ACC112 (cell line): ENCODE data around the gene GOLGA5.
"Not testable (repeated sequence)": the region's sequence is repeated elsewhere in the genome, so short reads cannot be mapped to it uniquely, and the experiment has no call there.

Experiments used
- H2AFZ ChIP-seq: fragments of 200-600 bp; sonication (generic); one replicate; pipeline ENCODE4 v1.6.0; 2017; ENCODE audit warnings: antibody characterized with exemption, low read length; ENCODE audit not compliant: unreplicated experiment
- H3K27ac ChIP-seq: fragments of 200-600 bp; sonication (generic); 2 replicates; pipeline ENCODE4 v1.5.1; 2014; ENCODE audit warnings: low read depth, mild to moderate bottlenecking, antibody characterized with exemption, low read length, moderate library complexity
- H3K27me3 ChIP-seq: fragments of 200-600 bp; sonication (generic); 2 replicates; pipeline ENCODE4 v1.6.1; 2014; ENCODE audit warnings: mild to moderate bottlenecking, antibody characterized with exemption, low read length, moderate library complexity, mixed read lengths; ENCODE audit not compliant: insufficient read depth
- H3K36me3 ChIP-seq: fragments of 200-600 bp; sonication (generic); 2 replicates; pipeline ENCODE4 v1.6.1; 2016; ENCODE audit warnings: mild to moderate bottlenecking, antibody characterized with exemption, low read length, moderate library complexity, mixed read lengths; ENCODE audit not compliant: insufficient read depth
- H3K4me1 ChIP-seq: fragments of 200-600 bp; sonication (generic); one replicate; pipeline ENCODE4 v1.6.1; 2016; ENCODE audit warnings: low read length, mixed read lengths; ENCODE audit not compliant: insufficient read depth, unreplicated experiment, control insufficient read depth
- H3K4me3 ChIP-seq: fragments of 200-600 bp; sonication (generic); 2 replicates; pipeline ENCODE4 v1.5.1; 2014; ENCODE audit warnings: mild to moderate bottlenecking, low read depth, low read length
- H3K79me2 ChIP-seq: fragments of 200-600 bp; sonication (generic); one replicate; pipeline ENCODE4 v1.6.0; 2016; ENCODE audit warnings: low read length; ENCODE audit not compliant: control insufficient read depth, unreplicated experiment, insufficient read depth

Gene GOLGA5, protein sequence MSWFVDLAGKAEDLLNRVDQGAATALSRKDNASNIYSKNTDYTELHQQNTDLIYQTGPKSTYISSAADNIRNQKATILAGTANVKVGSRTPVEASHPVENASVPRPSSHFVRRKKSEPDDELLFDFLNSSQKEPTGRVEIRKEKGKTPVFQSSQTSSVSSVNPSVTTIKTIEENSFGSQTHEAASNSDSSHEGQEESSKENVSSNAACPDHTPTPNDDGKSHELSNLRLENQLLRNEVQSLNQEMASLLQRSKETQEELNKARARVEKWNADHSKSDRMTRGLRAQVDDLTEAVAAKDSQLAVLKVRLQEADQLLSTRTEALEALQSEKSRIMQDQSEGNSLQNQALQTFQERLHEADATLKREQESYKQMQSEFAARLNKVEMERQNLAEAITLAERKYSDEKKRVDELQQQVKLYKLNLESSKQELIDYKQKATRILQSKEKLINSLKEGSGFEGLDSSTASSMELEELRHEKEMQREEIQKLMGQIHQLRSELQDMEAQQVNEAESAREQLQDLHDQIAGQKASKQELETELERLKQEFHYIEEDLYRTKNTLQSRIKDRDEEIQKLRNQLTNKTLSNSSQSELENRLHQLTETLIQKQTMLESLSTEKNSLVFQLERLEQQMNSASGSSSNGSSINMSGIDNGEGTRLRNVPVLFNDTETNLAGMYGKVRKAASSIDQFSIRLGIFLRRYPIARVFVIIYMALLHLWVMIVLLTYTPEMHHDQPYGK

DNA sequence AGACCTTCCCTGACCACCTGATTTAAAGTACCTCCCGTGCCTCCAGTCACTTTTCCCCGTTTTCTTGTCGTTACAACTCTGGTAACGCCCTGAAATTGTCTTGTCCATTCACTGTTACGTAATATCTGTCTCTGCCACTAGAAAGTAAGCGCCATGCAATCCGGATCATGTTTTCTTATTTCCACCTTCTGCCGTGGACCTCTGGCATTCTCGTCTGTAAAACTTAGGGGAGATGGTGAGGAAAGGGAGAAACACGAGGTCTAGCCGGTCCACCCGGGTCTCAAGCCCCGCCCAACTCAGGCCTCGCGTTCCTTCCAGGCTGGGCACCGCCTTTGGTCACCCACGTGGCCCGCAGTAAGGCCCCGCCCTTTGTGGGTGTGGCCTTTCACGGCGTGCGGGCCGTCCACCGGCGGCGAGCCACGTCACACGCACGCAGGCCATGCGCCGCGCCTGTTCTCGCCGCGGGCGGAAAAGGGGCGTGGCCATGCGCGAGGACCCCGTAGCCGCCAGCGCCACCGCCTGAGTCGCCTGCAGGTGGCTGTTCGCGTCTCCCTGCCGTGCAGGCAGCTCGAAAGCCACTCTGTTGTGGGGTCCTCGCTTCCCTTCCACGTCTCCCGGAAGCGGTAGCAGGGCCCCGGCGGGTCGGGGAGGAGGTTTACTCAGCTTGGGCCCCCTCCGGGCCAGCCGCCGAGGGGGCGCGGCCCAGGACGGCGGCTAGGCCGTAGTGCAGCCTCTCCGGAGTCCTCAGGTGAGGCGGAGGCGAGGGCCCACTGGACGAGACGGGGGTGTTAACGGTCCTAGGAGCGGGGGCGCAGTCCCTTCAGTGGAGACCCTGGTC, at the start of gene GOLGA5:
Gene GOLGA5 (plus strand): TSS at position 597 of the 838 bp plus-strand sequence. CDS start 3,133 bp downstream, outside the sequence.
- Histone ChIP-seq H3K4me1 (peaks cover 20% of the 10 kb centered on the region), H2AFZ (peak within 1 kb of the TSS; percentile 84), H3K4me3 (peak within 1 kb of the TSS; percentile 91), H3K27me3 (no peaks in the 10 kb centered on the region), H3K36me3 (peaks cover 17% of the 10 kb centered on the region), H3K27ac (peak within 1 kb of the TSS; percentile 82), H3K79me2 (peaks cover 41% of the 10 kb centered on the region)

DNA sequence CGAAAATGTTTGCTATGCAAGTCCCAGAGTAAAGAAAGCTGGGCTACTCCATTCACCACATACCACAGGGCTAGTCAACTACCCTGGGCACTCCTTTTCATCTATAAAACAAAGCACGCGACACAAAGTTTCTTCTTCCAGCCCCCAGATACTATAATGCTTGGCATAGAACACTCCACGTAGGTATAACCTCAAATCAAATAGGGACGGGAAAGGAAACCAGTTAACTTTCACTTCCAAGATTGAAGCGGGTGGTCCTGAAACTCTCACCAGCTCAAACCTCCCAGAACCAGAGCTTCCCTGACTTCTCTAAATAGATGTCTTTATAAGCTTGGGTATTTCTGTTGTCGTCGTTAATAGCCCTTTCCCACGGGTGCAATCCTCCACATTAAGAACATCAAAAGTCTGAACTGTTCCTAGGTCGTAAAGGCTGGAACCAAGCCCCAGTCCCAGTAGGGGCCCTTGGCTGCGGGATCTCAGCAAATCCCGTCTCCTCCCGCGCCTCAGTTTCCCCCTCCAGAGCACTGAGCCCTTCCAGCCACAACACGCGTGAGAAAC, 46.3 kb upstream of the GOLGA5 start:
- Histone ChIP-seq H3K4me1 (no peaks in the 10 kb centered on the region), H3K4me3 (peak overlapping the region; percentile 87), H3K27me3 (no peaks in the 10 kb centered on the region), H2AFZ (peak overlapping the region; percentile 61), H3K27ac (peak overlapping the region; percentile 69), H3K79me2 (peaks cover 10% of the 10 kb centered on the region), H3K36me3 (no peaks in the 10 kb centered on the region)

DNA sequence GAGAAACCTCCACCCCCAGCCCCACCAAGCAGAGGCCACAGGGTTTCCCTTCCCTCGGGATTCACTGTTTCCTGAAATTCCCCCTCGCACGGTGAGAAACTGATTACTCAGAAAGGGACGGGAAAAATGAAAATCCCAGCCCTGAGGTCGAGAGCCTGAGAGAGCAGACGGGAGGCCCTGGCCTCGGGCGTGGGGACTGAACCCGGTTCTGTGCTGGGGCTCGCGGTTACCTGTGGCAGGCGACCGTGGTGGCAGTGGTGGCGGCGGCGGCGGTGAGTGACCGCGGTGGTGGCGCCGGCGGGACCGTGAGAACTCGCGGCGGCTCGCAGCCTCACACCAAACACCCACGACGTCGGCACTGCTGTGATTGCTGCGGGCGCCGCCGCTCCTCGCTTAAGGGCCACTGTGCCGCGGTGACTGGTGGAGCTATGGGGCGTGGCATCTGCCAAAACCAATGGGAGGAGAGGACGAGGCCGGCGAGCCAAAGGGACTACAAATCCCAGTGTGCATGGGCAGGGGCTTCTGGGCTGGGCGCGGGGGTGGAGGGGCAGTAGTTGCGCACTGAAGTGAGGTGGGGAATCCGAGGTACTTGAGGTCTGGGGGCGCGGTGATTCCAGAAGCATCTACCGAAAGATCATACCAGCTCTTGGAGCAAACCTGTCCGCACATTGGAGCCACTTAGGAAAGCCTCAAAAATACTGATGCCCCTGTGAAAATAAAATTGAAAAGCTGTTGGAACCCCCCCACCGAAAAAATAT, 45.7 kb upstream of the GOLGA5 start, which contains the start of gene LGMN:
Gene LGMN (minus strand): TSS at position 369 of the 758 bp plus-strand sequence. CDS start 15,841 bp downstream, outside the sequence.
- Histone ChIP-seq H3K36me3 (no peaks in the 10 kb centered on the region), H3K4me1 (no peaks in the 10 kb centered on the region), H2AFZ (peak within 1 kb of the TSS; percentile 70), H3K27me3 (no peaks in the 10 kb centered on the region), H3K27ac (peak within 1 kb of the TSS; percentile 69), H3K79me2 (peaks cover 10% of the 10 kb centered on the region), H3K4me3 (peak within 1 kb of the TSS; percentile 87)

DNA sequence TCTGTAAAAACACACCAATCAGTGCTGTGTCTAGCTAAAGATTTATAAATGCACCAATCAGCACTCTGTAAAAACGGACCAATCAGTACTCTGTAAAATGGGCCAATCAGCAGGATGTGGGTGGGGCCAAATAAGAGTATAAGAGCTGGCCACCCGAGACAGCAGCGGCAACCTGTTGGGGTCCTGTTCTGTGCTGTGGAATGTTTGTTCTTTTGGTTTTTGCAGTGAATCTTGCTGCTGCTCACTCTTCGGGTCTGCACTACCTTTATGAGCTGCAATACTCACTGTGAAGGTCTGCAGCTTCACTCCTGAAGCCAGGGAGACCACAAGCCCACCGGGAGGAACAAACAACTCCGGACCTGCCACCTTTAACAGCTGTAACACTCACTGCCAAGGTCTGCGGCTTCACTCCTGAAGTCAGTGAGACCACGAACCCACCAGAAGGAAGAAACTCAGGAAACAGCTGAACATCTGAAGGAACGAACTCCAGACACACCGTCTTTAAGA, 43.8 kb upstream of the GOLGA5 start:
- not testable (repeated sequence) for H3K4me3 ChIP-seq, H3K4me1 ChIP-seq, H3K36me3 ChIP-seq, H3K27ac ChIP-seq, H3K79me2 ChIP-seq, H3K27me3 ChIP-seq, H2AFZ ChIP-seq

DNA sequence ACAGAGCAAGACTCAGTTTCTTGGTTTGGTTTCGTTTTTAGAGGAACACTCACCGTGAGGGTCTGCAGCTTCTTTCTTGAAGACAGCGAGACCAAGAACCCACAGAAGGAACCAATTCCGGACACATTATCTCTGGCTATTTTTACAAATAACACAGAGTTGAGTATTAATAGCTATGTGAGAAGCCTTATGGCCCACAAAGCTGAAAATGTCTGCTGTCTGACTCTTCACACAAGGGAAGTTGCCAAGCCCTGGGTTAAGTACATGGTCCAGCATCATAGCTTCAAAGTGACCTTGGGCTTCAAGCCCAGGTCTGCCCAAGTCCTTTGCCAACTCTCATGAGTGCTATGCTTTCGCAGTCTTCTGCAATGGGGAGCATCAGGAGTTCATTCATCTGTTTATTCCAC, 43.1 kb upstream of the GOLGA5 start:
- H3K36me3 ChIP-seq = no peaks in the 10 kb centered on the region
- no peaks in the 10 kb centered on the region for H3K27me3 ChIP-seq
- H3K4me1 ChIP-seq = no peaks in the 10 kb centered on the region
- H3K79me2 ChIP-seq = peaks cover 6% of the 10 kb centered on the region
- H3K4me3 ChIP-seq = no peak overlapping the region
- H3K27ac ChIP-seq = no peak overlapping the region
- H2AFZ ChIP-seq = no peak overlapping the region

DNA sequence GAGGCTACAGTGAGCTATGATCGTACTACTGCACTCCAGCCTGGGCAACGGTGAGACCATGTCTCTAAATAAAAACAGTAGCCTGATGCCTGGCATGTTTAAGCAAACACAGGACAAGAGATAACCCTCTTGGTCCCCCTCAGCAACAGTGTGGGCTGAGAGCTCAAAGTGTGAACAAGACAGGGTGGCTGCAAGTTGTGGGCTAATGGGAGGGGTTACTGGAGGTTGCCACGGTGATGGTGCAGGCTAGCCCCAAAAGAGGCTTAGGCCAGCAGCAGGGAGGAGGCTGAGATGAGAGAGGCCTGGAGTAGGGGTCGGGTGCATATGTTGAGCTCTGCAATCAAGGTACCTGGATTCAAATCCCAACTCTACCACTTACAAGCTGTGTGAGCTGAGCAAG, 42.3 kb upstream of the GOLGA5 start:
- Histone ChIP-seq H3K36me3 (no peaks in the 10 kb centered on the region), H3K27ac (no peak overlapping the region), H3K79me2 (peaks cover 6% of the 10 kb centered on the region), H2AFZ (no peak overlapping the region), H3K4me3 (no peak overlapping the region), H3K27me3 (no peaks in the 10 kb centered on the region), H3K4me1 (no peaks in the 10 kb centered on the region)

DNA sequence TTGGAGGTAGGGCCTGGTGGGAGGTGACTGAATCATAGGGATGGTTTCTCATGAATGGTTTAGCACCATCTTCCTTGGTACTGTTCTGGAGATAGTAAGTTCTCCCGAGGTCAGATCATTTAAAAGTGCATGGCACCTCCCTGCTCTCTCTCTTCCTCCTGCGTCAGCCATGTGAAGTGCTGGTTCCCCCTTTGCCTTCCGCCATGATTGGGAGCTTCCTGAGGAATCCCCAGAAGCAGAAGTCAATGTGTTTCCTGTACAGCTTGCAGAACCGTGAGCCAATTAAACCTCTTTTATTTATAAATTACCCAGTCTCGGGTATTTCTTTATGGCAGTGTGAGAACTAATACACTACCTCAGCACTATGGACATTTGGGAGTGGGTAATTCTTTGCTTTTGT, 40.9 kb upstream of the GOLGA5 start:
- H3K79me2 ChIP-seq = no peaks in the 10 kb centered on the region
- no peaks in the 10 kb centered on the region for H3K27me3 ChIP-seq
- H2AFZ ChIP-seq = no peak overlapping the region
- H3K36me3 ChIP-seq = no peaks in the 10 kb centered on the region
- H3K4me1 ChIP-seq = no peaks in the 10 kb centered on the region
- H3K27ac ChIP-seq = no peak overlapping the region
- H3K4me3 ChIP-seq = no peak overlapping the region

DNA sequence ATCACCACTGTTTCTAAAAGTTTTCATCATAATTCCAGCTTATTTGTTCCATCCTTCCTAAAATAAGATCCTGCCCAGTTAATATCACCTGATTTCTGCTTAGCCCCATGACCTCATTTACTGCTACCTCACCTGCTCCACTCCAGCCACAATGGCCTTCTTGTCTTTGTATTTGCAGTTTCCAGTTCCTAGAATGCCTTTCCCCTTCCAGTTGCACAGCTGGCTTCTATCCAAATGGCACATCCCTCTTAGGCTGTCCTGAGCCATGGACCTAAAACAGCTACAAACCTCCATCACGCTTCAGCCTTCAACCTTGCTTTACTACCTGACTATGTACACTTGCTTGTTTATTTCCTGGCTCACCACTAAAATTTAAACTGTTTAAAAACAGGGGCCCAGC, 39.1 kb upstream of the GOLGA5 start:
- no peaks in the 10 kb centered on the region for H3K79me2 ChIP-seq
- H3K27ac ChIP-seq = no peak overlapping the region
- no peaks in the 10 kb centered on the region for H3K27me3 ChIP-seq
- no peak overlapping the region for H3K4me3 ChIP-seq
- no peaks in the 10 kb centered on the region for H3K36me3 ChIP-seq
- H3K4me1 ChIP-seq = no peaks in the 10 kb centered on the region
- H2AFZ ChIP-seq = no peak overlapping the region

DNA sequence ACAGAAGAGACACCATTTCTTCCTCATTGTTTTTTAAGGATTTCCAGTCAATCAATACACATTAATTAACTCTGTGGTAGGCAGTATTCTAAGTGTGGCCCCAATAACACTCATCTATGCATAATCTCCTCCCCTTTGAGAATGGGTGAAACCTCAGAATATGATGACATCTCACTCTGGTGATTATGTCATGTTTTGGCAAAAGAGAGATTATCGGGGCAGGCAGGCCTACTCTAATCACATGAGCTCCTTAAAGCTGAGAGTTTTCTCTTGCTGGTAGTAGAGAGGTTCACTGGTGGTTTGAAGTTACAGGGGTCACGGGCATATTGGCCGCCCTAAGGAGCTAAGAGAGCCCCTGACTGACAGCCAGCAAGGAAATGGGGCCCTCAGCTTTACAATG, 38.6 kb upstream of the GOLGA5 start:
- Histone ChIP-seq H3K79me2 (no peaks in the 10 kb centered on the region), H3K4me3 (no peak overlapping the region), H3K27me3 (no peaks in the 10 kb centered on the region), H2AFZ (no peak overlapping the region), H3K27ac (no peak overlapping the region), H3K36me3 (no peaks in the 10 kb centered on the region), H3K4me1 (no peaks in the 10 kb centered on the region)
